ENCODE results near the gene TRIM42. TPM values are rescaled to one million over a fixed set of nuclear protein-coding genes. Genes with fewer than 3 reads are reported as not detected.

TRIM42 gene
- total RNA-seq, 1 experiment from 2014 or later = not detected

DNA sequence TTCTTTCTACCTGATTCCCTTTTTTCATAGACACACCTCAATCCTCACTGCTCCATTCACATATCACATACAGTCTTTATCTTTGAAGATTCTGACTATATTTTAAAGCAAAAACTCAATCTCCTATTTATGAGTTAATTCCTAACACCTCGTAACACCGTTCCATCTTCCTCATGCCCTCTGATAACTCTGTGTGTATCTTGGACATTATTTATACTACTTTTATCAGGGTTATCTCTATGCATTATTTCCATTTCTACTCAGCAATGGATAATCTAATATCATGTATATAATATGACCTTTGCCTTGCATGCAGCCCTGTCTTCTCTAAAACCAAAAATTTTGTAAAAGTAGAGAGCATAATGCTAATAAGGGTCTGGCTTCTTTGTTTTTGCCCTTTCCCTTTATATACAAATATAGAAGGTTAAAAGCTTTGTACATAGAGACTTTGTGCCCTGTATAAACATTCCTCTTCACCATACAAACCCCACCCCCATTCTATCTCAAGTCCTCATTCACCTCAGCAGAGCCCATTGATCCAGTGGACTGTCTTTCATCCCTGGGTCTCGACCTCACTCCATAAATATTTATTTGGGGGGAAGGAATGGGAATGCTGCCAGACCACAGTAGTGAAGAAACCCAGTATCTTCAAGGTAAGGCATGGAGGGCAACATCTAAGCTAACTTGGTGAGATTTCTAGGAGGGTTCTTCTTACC lies 21.8 kb downstream of the TRIM42 start:
- no peak for DNase-seq
- H3K4me1 ChIP-seq = no peaks in the 10 kb centered on the region
- no peak overlapping the region for H3K27ac ChIP-seq
- no peak overlapping the region for H3K4me3 ChIP-seq
- H3K36me3 ChIP-seq = no peaks in the 10 kb centered on the region
- peaks cover 6% of the 10 kb centered on the region; the same call in 1 of the 2 replicates for H3K27me3 ChIP-seq
- H3K9me3 ChIP-seq (replicated peaks) = no peaks in the 10 kb centered on the region

DNA sequence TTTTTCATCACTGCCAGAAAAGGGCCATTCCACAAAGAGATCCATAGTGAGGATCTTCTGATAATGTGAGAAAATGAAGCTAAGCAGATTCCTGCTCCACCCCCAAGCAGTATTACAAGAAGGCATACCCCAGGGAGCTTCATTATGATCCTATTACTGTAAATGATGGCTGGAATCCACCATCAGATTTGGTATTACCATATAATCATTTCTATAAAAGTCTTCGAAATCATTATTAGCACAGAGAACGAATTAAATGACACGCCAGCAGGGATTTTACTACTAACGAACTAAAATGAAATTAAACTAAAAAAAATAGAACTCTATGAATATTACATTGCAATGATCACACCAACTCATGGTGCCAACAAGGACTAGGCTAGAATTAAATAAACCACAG lies 24.4 kb downstream of the TRIM42 start:
- H3K27me3 ChIP-seq = 0 out of 2 replicates have a peak, but pooled peaks cover 2% of the 10 kb centered on the region
- H3K36me3 ChIP-seq = no peaks in the 10 kb centered on the region
- no peaks in the 10 kb centered on the region for H3K9me3 ChIP-seq (replicated peaks)
- no peak for DNase-seq
- H3K27ac ChIP-seq = no peak overlapping the region
- no peaks in the 10 kb centered on the region for H3K4me1 ChIP-seq
- H3K4me3 ChIP-seq = no peak overlapping the region

DNA sequence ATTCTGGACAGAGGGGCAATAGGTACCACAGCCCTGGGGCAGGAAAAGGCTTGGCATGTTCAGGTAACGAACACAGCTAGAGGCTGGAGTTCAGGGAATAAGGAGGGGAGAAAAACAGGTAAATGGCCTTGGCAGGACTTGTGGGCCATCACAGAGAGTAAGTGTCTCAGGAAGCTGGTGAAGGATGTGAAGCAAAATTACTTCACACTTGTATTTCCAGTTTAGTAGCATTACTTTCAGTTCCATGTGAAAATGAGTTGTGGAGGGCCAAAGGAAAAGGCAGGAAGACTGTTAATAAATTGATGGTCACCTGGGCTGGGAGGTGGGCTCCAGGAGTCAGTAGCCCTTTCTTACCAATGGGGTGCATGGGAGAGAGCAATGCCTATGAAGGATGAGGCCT lies 25.6 kb downstream of the TRIM42 start:
- DNase-seq = no peak
- no peak overlapping the region for H3K27ac ChIP-seq
- no peaks in the 10 kb centered on the region for H3K27me3 ChIP-seq
- no peak overlapping the region for H3K4me3 ChIP-seq
- H3K4me1 ChIP-seq = no peaks in the 10 kb centered on the region
- H3K36me3 ChIP-seq = no peaks in the 10 kb centered on the region
- H3K9me3 ChIP-seq (replicated peaks) = no peaks in the 10 kb centered on the region

DNA sequence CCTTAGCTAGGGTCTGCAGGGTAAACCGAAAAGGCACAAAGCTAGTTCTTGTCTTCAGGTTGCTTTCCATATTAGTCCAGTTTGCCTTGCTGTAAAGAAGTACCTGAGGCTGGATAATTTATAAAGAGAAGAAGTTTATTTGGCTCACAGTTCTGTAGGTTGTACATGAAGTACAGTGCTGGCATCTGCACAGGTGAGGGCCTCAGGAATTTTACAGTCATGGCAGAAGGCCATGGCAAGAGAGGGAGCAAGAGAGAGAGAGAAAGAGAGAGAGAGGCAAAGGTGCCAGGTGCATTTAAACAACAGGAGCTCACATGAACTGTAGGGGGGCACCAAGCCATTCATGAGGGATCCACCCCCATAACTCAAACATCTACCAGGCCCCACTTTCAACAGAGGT lies 26.9 kb downstream of the TRIM42 start:
- DNase-seq = no peak
- Histone ChIP-seq H3K27ac (no peak overlapping the region), H3K36me3 (no peaks in the 10 kb centered on the region), H3K27me3 (no peaks in the 10 kb centered on the region), H3K4me3 (no peak overlapping the region), H3K4me1 (no peaks in the 10 kb centered on the region), H3K9me3 (replicated peaks) (no peaks in the 10 kb centered on the region)

DNA sequence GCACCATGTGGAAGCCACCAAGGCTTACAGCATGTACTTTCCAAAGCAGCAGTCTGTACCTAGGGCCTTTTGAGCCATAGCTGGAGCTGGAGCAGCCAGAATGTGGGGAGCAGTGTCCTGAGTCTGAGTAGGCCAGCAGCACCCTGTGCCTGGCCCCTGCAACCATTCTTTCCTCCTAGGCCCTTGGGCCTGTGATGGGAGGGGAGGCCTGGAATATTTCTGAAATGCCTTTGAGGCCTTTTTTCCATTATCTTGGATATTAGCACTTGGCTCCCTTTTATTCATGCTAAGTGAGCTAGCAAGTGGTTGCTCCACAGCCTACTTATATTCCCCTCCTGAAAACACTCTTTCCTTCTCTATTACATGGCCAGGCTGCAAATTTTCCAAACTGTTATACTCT lies 28.1 kb downstream of the TRIM42 start:
- no peaks in the 10 kb centered on the region for H3K4me1 ChIP-seq

DNA sequence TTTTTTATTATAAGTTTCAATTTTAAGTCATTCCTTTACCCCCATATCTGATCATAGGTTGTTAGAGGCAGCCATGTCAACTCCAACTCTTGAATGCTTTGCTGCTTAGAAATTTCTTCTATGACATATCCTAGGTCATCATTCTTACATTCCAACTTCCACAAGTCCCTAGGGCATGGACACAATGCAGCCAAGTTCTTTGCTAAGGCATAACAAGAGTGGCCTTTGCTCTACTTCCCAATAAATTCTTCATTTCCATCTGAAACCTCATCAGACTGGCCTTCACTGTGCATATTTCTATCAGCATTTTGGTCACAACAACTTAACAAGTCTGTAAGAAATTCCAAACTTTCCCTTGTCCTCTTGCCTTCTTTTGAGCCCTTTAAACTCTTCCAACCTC lies 28.5 kb downstream of the TRIM42 start:
- Histone ChIP-seq H3K27ac (no peak overlapping the region), H3K9me3 (replicated peaks) (no peaks in the 10 kb centered on the region), H3K4me3 (no peak overlapping the region), H3K36me3 (no peaks in the 10 kb centered on the region), H3K27me3 (no peaks in the 10 kb centered on the region), H3K4me1 (no peaks in the 10 kb centered on the region)
- DNase-seq = no peak

More for the DNA sequence above, 28.1 kb downstream of the TRIM42 start:
- no peak for DNase-seq
- Histone ChIP-seq H3K9me3 (replicated peaks) (no peaks in the 10 kb centered on the region), H3K27me3 (no peaks in the 10 kb centered on the region), H3K4me3 (no peak overlapping the region), H3K27ac (no peak overlapping the region), H3K36me3 (no peaks in the 10 kb centered on the region)

DNA sequence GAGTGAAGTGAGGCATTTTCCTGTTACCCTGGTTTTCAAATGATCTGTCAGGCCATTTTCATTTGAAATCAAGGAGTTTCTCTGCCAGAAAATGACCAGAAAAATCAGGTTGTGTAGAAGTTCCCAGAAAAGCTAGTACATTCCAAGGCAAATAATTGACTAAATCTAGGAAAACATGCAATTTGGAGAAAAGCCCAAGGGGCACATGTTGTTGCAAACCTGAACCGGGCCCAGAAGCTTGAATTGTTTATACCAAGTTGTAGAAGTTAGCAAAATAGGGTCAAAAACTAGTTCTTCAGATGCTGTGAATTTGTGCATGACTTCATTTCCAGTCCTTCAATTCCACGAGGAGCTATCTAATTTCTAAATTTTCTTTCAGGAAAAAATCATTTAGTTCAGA lies 31.0 kb downstream of the TRIM42 start:
- Histone ChIP-seq H3K4me3 (no peak overlapping the region), H3K27ac (no peak overlapping the region), H3K9me3 (replicated peaks) (no peaks in the 10 kb centered on the region), H3K27me3 (no peaks in the 10 kb centered on the region), H3K4me1 (no peaks in the 10 kb centered on the region), H3K36me3 (no peaks in the 10 kb centered on the region)
- DNase-seq = no peak

DNA sequence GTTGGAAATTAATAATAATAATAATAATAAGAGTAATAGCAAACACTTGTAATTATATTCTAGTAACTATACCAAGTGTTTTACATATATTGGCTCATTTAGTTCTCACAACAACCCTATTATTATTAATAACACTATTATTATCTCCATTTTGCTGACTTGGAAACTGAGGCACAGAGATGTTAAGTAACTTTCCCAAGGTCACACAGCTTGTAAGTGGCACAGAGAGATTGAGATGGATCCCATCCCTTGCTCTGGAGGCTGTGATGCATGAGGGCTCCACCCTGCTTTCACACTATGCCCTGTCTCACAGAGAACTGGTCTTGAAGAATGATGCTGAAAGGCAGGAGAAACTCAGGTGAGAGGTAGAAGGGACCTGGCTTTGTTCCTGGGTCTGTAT lies 31.9 kb downstream of the TRIM42 start:
- no peaks in the 10 kb centered on the region for H3K4me1 ChIP-seq
- no peaks in the 10 kb centered on the region for H3K9me3 ChIP-seq (replicated peaks)
- DNase-seq = no peak
- no peaks in the 10 kb centered on the region for H3K36me3 ChIP-seq
- no peaks in the 10 kb centered on the region for H3K27me3 ChIP-seq
- no peak overlapping the region for H3K4me3 ChIP-seq
- no peak overlapping the region for H3K27ac ChIP-seq

DNA sequence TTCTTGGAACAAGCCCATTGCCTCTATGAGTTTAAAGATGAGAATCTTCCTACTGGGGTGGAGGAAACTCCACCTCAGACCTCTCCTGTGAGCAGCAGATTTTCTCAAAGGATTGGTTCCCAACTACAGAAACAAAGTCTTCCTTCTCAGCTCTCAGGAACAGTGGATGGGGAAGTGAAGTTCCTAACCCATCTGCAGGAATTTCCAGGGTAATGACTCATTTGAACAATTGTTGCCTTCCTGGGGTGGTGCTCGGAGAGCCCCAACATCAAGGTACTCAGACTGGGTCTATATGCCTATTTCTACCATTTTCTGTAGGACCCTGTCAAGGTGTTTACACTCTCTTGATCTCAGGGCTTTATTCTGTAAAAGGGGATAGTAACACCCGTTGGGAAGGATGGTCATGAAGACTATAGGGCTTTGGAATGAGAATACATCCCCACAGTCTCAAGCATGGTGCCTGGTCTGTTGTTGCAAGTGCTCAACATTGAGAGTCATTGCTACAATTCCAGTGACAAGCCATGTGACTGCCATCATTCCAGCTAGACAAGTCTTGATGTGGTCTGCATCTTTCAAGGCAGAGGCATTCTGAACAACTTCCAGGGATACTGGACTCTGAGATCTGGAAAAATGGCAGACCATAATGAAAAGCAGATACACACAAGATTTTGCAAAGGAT lies 33.0 kb downstream of the TRIM42 start:
- H3K36me3 ChIP-seq = no peaks in the 10 kb centered on the region
- no peaks in the 10 kb centered on the region for H3K4me1 ChIP-seq
- H3K27me3 ChIP-seq = no peaks in the 10 kb centered on the region
- H3K27ac ChIP-seq = no peak overlapping the region
- H3K9me3 ChIP-seq (replicated peaks) = no peaks in the 10 kb centered on the region
- no peak overlapping the region for H3K4me3 ChIP-seq
- DNase-seq = no peak

DNA sequence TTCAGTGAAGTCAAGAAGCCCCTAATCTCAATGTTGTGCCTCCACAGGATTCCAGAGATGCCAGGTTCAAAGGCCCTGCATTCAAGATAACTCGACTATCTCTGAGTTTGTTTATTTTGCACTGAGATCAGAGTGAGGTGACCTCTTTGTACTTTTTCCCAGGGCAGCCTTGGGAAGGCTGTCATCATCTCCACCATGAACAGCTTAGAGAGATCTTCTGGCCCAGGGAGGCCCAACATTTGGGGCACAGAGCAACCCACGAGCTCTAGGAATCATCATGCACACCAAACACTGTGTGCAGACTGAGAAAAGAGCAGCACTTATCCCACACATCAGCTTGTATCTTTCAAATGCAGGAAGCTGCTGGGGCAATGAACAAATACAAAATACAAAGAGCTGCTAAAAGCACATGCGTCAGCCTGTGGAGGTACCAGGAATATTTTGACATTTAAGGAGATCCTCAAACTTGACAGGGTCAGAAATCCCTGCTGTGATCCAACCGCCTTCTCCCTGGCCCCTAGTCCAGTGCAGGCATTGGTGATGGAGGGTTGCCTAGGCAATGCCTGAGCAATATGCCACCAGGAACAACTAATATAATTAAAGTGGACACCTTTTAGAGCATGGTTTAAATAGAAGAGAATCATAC lies 33.6 kb downstream of the TRIM42 start:
- DNase-seq = no peak
- H3K36me3 ChIP-seq = no peaks in the 10 kb centered on the region
- H3K4me1 ChIP-seq = no peaks in the 10 kb centered on the region
- no peaks in the 10 kb centered on the region for H3K27me3 ChIP-seq
- H3K27ac ChIP-seq = no peak overlapping the region
- H3K4me3 ChIP-seq = no peak overlapping the region
- no peaks in the 10 kb centered on the region for H3K9me3 ChIP-seq (replicated peaks)

DNA sequence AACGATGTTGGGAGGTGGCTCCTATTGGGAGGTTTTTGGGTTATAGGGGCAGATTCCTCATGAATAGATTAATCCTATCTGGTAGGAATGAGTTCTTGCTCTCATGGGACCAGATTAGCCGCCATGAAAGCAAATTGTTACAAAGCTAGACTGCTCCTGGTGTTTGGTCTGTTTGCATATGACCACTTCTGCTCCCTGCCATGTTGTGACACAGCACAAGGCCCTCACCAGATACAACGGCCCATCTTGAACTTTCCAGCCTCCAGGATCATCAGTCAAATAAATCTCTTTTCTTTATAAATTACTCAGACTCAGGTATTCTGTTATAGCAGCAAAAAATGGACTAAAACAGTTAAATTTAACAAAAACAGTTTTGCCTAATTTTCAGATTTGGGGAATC lies 34.4 kb downstream of the TRIM42 start:
- no peak for DNase-seq
- no peaks in the 10 kb centered on the region for H3K4me1 ChIP-seq
- H3K36me3 ChIP-seq = no peaks in the 10 kb centered on the region
- H3K9me3 ChIP-seq (replicated peaks) = no peaks in the 10 kb centered on the region
- H3K4me3 ChIP-seq = no peak overlapping the region
- no peak overlapping the region for H3K27ac ChIP-seq
- no peaks in the 10 kb centered on the region for H3K27me3 ChIP-seq

DNA sequence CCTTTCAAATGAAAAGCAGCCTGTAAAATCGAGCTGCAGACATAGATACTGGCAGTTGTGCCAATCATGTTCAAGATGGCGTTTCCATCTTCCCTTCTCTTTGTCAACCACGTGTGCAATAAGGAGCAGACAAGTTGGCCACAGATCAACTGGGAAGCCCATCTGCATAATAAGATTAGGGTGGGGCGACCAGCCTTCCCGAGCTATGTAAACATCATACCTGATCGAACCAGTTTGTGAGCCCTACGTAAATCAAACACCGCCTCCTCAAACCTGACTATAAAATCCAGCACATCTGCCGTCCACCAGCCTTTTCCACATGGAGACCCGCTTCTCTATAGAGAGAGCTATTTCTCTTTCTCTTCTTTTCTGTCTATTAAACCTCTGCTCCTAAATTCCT lies 37.2 kb downstream of the TRIM42 start:
- no peak overlapping the region for H3K27ac ChIP-seq
- no peaks in the 10 kb centered on the region for H3K4me1 ChIP-seq
- H3K4me3 ChIP-seq = no peak overlapping the region
- no peaks in the 10 kb centered on the region for H3K36me3 ChIP-seq
- DNase-seq = no peak
- no peaks in the 10 kb centered on the region for H3K9me3 ChIP-seq (replicated peaks)
- H3K27me3 ChIP-seq = no peaks in the 10 kb centered on the region

DNA sequence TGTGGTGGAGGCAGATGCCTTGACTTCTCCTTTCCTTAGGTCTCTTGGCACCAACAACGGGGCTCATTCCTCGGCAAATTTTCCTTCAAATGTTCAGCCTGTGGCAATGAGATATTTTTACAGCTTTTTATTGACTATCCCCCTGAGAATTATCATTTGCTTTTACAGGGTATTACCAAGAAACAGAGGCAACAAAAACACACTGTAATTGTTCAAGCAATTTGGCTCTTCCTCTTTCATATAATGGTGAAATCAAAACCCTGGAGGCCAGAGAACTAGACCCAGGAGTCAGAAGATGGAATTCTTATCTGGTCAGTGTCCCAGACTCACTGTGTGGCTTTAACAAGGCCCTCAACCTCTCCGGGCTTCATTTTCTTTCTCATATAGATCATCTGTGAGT lies 40.1 kb downstream of the TRIM42 start:
- Histone ChIP-seq H3K4me3 (no peak overlapping the region), H3K9me3 (replicated peaks) (no peaks in the 10 kb centered on the region), H3K4me1 (no peaks in the 10 kb centered on the region), H3K36me3 (no peaks in the 10 kb centered on the region), H3K27ac (no peak overlapping the region), H3K27me3 (no peaks in the 10 kb centered on the region)
- DNase-seq = no peak

DNA sequence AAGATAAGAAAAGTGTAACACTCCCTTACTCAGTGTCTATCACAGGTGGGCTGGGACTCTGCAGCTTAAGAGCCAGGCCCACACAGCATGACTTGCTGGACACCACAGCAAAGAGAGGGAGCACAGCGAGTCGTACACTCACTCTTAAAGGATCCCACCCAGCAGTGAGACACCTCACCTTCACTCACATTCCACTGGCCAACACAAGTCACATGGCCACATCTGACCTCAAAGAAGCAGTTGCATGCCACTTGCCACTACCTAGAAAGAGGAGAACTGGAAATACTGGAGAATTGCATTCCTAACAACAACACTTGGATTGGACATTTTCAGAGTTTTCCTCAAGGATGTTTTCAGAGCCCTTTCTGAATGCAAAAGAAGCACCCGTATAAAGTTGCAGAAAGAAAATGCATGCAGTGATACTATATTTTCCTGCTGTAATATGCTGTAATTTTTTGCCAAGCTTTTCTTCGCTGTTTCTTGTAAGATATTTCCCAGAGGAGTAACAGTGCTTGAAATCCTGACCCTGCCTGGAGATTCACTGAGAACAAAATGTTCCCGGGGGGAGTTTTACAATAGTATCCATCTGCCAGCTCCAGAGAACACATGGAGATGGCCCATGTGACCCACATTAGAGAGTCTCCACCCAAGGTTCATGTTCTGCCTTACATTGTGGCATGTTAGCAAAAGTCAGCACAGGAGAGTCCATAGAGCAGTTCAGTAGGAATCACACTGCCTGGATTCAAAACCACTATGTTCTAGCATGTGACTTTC lies 42.2 kb downstream of the TRIM42 start:
- H3K4me1 ChIP-seq = no peaks in the 10 kb centered on the region
- no peak overlapping the region for H3K4me3 ChIP-seq
- no peaks in the 10 kb centered on the region for H3K36me3 ChIP-seq
- H3K27me3 ChIP-seq = no peaks in the 10 kb centered on the region
- no peaks in the 10 kb centered on the region for H3K9me3 ChIP-seq (replicated peaks)
- DNase-seq = no peak
- no peak overlapping the region for H3K27ac ChIP-seq

DNA sequence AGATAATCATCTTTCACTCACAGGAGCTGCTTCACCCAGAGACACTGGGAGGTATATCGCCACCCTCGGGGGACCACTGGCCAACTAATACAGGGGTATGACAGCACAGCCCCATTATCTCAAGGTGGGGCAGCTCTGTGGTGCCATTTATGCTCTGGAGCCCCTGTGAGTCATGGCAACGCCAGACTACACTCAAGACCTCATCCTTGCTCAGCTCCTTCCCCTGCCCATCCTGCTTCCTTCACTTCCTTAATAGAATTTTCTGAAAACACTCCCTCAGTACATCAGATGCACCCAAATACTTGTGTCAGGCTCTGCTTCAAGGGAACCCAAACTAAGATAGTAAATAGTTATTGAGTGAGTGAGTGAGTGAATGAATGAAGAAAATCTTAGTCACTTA lies 45.7 kb downstream of the TRIM42 start:
- no peak overlapping the region for H3K27ac ChIP-seq
- no peaks in the 10 kb centered on the region for H3K36me3 ChIP-seq
- H3K9me3 ChIP-seq (replicated peaks) = no peaks in the 10 kb centered on the region
- H3K4me3 ChIP-seq = no peak overlapping the region
- H3K4me1 ChIP-seq = no peaks in the 10 kb centered on the region
- H3K27me3 ChIP-seq = no peaks in the 10 kb centered on the region
- DNase-seq = no peak

All from SJCRH30 (cell line).